GM12891 (cell line): ENCODE results near the gene YBX2.

Experiments
- DNase-seq: peaks from one replicate; pipeline ENCODE4 v3.0.0; 2011; ENCODE audit warnings: low spot score; ENCODE audit not compliant: insufficient read length
- FAIRE-seq: peaks from 2 replicates; lab custom pipeline; 2011; peaks lifted over from hg19 to GRCh38; lab: Jason Lieb, UNC
- PAX5 ChIP-seq: IDR thresholded peaks from 2 replicates; pipeline ENCODE4 v1.6.1; 2011; ENCODE audit warnings: low read length, moderate library complexity, mild to moderate bottlenecking; ENCODE audit not compliant: insufficient read depth, severe bottlenecking
- POLR2A ChIP-seq: IDR thresholded peaks from 2 replicates; pipeline ENCODE4 v1.6.1; 2011; ENCODE audit warnings: low read depth, low read length, control low read depth
- POLR2AphosphoS5 ChIP-seq: IDR thresholded peaks from 2 replicates; pipeline ENCODE4 v1.6.1; 2011; ENCODE audit warnings: low read depth, low read length, control low read depth
- POU2F2 ChIP-seq: IDR thresholded peaks from 2 replicates; pipeline ENCODE4 v1.6.1; 2011; ENCODE audit warnings: low read depth, mild to moderate bottlenecking, control low read depth, low read length, moderate library complexity
- SPI1 ChIP-seq: IDR thresholded peaks from 2 replicates; pipeline ENCODE4 v1.6.1; 2011; ENCODE audit warnings: low read depth, low read length, control low read depth
- TAF1 ChIP-seq: IDR thresholded peaks from 2 replicates; pipeline ENCODE4 v1.6.1; 2011; ENCODE audit warnings: low read depth, low read length, control low read depth

The YBX2 gene

DNA sequence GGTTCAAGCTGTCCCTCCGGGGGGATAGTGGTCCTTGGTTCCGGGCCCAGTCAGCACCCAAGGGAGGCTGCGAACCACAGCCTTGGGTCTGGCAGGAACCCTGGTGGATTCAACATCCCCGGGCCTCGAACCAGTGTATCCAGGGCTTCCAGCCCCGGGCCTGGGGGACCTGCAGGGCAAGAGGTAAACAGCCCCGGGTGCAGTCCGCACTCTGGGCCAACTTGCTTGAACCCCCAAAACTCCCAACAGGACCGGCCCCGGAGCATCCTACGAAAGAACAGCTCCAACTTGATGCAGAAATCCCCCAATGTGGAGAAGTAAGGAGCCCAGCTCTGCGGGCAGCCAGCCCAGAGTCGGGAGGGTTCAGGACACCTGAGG, 36.2 kb upstream of the YBX2 start:
- no peak for FAIRE-seq
- no peak for DNase-seq
- no peak for TF ChIP-seq POU2F2
- TF ChIP-seq TAF1, result no peak
- no peak for TF ChIP-seq POLR2A
- no peak for TF ChIP-seq PAX5
- no peak for TF ChIP-seq SPI1
- TF ChIP-seq POLR2AphosphoS5, result no peak

DNA sequence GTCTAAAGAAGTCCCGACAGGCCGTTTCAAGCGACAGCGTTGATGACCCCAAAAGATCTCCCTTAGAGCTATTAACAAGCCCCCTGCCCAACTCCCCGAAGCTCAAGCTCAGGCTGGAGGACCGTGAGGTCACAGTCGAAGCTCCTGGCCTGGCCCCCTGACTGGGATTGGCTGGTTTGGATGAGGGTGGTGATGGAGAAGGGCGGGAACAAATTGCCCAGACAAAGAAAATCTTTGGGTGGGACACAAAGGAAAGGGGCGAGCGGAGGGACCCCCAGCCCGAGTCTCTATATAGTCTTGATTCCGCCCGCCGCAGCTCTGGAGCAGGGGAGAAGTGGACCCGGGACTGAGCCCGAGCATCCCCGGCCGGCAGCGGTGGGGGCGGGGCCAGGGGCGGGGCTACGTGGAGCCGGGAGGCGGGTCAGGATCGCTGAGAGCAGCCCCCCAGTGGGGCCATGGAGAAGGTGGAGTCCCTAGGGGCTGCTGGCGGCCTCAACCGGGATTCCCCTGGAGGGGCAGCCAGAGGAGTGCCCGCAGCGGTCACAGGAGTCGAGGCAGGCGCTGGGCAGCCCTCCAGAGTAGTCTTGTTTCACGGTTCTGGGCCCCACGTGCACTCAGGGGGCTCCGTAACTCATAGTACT, 35.7 kb upstream of the YBX2 start:
- TF ChIP-seq POU2F2, result no peak
- TF ChIP-seq SPI1, result no peak
- TF ChIP-seq PAX5, result no peak
- no peak for TF ChIP-seq POLR2AphosphoS5
- no peak for TF ChIP-seq POLR2A
- no peak for TF ChIP-seq TAF1
- peak; percentile 84 for DNase-seq
- peak; percentile 87 for FAIRE-seq

DNA sequence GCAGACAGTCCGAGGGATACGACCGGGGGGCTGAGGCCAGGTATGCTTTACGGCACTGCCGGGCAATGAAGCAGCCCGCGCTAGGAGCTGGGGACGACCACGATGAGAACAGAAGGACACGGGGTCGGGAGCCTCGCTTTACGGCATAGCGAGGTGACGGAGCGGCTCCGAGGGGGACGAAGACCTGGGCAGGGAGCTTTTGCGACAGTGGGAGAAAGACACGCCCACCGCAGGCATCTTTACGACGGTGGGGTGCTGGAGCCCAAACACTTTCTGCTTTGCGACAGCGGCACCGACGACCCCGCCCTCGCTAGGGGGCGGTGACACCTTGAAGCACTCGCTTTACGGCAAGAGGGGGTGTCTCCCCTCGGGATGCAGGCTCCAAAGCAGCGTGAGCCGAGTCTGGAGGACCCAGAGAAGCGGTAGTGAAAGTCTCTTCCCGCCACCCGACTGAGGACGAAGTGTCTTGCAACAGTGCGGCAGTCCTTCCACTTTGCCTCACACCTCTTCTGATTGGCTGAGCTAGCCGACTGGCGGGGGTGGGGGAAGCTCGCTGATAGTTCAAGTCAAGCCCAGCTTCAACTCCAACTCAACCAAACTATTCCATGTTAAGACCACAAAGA, 35.0 kb upstream of the YBX2 start:
- TF ChIP-seq POLR2A, result peak; percentile 64; the same call in 1 of the 2 replicates
- no peak for TF ChIP-seq PAX5
- peak; percentile 37; the same call in 1 of the 2 replicates for TF ChIP-seq TAF1
- peak; percentile 28; the same call in 1 of the 2 replicates for TF ChIP-seq POLR2AphosphoS5
- no peak for TF ChIP-seq SPI1
- no peak for TF ChIP-seq POU2F2
- FAIRE-seq (peak; percentile 100), DNase-seq (peak; percentile 99)

DNA sequence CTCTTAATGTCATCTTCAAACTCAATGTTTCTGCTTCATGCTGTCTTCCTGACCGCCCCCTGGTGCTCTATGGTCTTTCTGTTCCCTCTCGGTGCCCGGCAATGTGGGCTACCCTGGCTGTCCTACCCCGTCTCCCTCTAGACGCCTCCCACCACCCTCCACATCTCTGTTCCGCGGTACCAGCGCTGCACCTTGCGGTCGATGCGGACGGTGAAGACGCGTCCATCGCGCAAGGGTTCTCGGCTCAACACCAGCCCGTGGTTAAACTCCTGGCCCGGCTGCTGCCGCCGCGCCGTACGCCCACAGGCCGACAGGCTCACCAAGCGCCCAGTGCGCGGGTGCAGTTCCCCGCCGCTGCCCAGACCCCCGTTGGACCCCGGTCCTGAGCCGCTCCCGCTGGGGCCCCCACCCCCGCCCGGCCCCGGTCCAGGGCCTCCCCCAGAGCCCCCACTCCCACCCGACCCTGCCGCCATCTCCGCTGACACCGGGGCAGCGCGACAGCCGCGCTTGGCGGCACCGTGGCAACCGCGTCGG, 34.5 kb upstream of the YBX2 start, which contains the start of gene NEURL4:
NEURL4 (minus strand) TSS at position 496 of the 534 bp plus-strand sequence; CDS start at position 473, 23 bp downstream.
- DNase-seq (no peak), FAIRE-seq (no peak)
- TF ChIP-seq POLR2A (no peak), TAF1 (no peak), POU2F2 (no peak), SPI1 (no peak), PAX5 (no peak), POLR2AphosphoS5 (no peak)

DNA sequence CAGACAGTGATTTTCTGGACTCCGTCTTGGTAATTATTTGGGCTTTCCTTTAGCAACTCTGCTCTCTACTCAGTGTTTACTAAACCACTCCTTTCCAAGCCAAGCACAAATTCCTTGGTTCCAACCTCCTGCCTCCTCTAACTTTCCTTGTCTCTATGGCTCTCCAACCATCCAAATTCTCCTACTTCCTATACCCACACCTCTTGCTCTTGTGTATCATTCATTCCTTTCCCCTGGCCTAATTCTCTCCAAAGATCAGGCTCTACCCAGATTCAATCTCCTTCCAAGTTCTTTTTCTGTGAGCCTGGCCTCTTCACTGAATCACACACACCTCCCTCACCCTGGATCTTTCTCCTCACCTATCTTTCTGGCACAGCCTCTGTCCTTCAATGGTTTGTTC, 33.6 kb upstream of the YBX2 start:
- DNase-seq, result no peak
- no peak for FAIRE-seq
- TF ChIP-seq POLR2A (no peak), POU2F2 (no peak)

DNA sequence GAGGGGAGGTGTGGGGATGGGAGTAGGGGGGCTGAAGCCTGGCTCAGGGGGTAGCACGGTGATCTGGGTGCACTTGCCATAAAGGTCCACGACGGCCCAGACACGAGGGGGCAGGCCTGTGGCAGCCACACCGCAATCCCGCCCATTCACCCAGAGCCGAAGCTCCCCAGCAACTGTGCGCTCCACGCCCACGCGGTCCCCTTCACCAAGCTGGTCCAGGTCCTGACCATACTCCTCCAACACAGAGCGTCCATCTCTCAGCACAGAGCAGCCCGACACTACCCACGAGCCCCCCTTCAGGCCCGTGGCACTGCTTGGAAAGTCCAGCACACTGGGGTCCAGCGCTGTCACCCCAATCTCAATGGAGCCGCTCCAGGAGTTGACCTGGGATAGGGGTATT, 33.1 kb upstream of the YBX2 start:
- TF ChIP-seq PAX5, result no peak
- TF ChIP-seq POU2F2, result no peak
- FAIRE-seq (no peak), DNase-seq (no peak)

- TF ChIP-seq POLR2A (no peak), POU2F2 (no peak), TAF1 (no peak), PAX5 (no peak), POLR2AphosphoS5 (no peak), SPI1 (no peak)
- DNase-seq (no peak), FAIRE-seq (no peak)
Observed at GRCh38 chr17:7327056-7327455, 32.6 kb upstream of the YBX2 start.

GRCh38 chr17:7326186-7326585, 31.7 kb upstream of the YBX2 start:
- DNase-seq (no peak), FAIRE-seq (no peak)
- TF ChIP-seq TAF1 (no peak), POU2F2 (no peak), POLR2AphosphoS5 (no peak), PAX5 (no peak), SPI1 (no peak), POLR2A (no peak)

- FAIRE-seq (no peak), DNase-seq (no peak)
- TF ChIP-seq PAX5, result no peak
- TF ChIP-seq TAF1, result no peak
- TF ChIP-seq SPI1, result no peak
- no peak for TF ChIP-seq POU2F2
- no peak for TF ChIP-seq POLR2A
- TF ChIP-seq POLR2AphosphoS5, result no peak
Observed at GRCh38 chr17:7325031-7325528, 30.6 kb upstream of the YBX2 start.

DNA sequence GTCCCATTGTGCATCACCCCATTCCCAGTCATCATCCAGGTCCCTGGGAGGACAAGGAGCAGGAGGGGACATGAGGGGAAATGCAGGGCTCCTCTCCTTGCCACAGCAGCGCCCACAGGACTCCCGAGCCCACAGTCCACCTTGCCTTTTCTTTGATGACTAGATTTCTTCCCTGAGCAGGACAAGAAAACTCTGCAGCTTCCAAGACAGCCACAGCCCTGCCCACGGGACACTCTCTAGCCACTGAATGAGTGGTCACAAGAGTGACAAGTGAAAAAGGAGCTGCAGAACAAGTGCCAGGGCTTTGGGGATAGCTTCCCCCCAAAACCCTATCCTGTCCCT, 30.0 kb upstream of the YBX2 start:
- no peak for FAIRE-seq
- no peak for DNase-seq
- TF ChIP-seq POLR2AphosphoS5 (no peak), SPI1 (no peak), TAF1 (no peak), POLR2A (no peak), PAX5 (no peak), POU2F2 (no peak)
